Measurements from ENCODE around the gene SLF2.

- no peak for TF ChIP-seq CTCF (IDR thresholded peaks at IDR 0.05; ENCODE audit: low read depth, low read length, missing input control)
- TF ChIP-seq, protein P1, sequence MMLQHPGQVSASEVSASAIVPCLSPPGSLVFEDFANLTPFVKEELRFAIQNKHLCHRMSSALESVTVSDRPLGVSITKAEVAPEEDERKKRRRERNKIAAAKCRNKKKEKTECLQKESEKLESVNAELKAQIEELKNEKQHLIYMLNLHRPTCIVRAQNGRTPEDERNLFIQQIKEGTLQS (IDR thresholded peaks at IDR 0.05) = no peak
- TF ChIP-seq, protein P2, sequence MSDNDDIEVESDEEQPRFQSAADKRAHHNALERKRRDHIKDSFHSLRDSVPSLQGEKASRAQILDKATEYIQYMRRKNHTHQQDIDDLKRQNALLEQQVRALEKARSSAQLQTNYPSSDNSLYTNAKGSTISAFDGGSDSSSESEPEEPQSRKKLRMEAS (IDR thresholded peaks at IDR 0.05) = no peak
- TF ChIP-seq YY1 (IDR thresholded peaks at IDR 0.05) = no peak
- TF ChIP-seq SP1 (IDR thresholded peaks at IDR 0.05) = no peak
- no peak for TF ChIP-seq EGR1 (IDR thresholded peaks at IDR 0.05; ENCODE audit: low read depth in 2 of 2)
- TF ChIP-seq TAF1 (conservative IDR thresholded peaks at IDR 0.05) = no peak
- TF ChIP-seq NR2F2 (IDR thresholded peaks at IDR 0.05) = no peak
- no peak for TF ChIP-seq JUND (IDR thresholded peaks at IDR 0.05)
- TF ChIP-seq HNF4G (IDR thresholded peaks at IDR 0.05) = no peak
- TF ChIP-seq GABPA (IDR thresholded peaks at IDR 0.05 in 1 of 2, conservative IDR thresholded peaks at IDR 0.05 in 1 of 2) = no peak
- TF ChIP-seq RAD21 (IDR thresholded peaks at IDR 0.05) = no peak
These were observed 46.1 kb upstream of the SLF2 start for GRCh38 chr10:100866575-100867098.

All from liver (tissue), 3 donors.